ENCODE measurements around the gene SYT9.

DNA sequence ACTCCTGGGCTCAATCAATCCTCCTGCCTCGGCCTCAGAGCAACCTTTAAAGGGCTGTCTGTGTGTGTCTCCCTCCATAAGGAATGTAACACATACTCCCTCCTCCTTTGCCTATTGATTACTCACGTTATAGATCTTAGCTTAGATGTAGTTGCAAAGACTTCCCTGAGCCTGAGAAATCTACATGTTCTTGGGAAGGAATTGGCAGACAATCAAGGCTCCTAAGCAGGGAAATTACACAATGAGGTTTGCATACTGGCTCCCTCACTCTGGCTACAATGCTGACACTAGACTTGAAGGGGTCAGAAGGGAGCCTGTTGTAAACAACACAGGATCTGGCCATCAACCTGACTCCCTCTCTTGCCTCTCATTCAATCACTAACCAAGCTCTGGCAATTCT, 228.4 kb downstream of the SYT9 start:
- TF ChIP-seq, protein P1, sequence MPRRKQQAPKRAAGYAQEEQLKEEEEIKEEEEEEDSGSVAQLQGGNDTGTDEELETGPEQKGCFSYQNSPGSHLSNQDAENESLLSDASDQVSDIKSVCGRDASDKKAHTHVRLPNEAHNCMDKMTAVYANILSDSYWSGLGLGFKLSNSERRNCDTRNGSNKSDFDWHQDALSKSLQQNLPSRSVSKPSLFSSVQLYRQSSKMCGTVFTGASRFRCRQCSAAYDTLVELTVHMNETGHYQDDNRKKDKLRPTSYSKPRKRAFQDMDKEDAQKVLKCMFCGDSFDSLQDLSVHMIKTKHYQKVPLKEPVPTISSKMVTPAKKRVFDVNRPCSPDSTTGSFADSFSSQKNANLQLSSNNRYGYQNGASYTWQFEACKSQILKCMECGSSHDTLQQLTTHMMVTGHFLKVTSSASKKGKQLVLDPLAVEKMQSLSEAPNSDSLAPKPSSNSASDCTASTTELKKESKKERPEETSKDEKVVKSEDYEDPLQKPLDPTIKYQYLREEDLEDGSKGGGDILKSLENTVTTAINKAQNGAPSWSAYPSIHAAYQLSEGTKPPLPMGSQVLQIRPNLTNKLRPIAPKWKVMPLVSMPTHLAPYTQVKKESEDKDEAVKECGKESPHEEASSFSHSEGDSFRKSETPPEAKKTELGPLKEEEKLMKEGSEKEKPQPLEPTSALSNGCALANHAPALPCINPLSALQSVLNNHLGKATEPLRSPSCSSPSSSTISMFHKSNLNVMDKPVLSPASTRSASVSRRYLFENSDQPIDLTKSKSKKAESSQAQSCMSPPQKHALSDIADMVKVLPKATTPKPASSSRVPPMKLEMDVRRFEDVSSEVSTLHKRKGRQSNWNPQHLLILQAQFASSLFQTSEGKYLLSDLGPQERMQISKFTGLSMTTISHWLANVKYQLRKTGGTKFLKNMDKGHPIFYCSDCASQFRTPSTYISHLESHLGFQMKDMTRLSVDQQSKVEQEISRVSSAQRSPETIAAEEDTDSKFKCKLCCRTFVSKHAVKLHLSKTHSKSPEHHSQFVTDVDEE (CRISPR knock-in tag; IDR thresholded peaks at IDR 0.05): no peak
- TF ChIP-seq, protein P2, sequence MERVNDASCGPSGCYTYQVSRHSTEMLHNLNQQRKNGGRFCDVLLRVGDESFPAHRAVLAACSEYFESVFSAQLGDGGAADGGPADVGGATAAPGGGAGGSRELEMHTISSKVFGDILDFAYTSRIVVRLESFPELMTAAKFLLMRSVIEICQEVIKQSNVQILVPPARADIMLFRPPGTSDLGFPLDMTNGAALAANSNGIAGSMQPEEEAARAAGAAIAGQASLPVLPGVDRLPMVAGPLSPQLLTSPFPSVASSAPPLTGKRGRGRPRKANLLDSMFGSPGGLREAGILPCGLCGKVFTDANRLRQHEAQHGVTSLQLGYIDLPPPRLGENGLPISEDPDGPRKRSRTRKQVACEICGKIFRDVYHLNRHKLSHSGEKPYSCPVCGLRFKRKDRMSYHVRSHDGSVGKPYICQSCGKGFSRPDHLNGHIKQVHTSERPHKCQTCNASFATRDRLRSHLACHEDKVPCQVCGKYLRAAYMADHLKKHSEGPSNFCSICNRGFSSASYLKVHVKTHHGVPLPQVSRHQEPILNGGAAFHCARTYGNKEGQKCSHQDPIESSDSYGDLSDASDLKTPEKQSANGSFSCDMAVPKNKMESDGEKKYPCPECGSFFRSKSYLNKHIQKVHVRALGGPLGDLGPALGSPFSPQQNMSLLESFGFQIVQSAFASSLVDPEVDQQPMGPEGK (CRISPR knock-in tag; IDR thresholded peaks at IDR 0.05; ENCODE audit: borderline replicate concordance): no peak
